ENCODE data around the gene DBNDD2.

Gene DBNDD2

GRCh38 chr20:45387274-45387673 lies 20.8 kb upstream of the DBNDD2 start:
- DNase-seq, result no peak

DNA sequence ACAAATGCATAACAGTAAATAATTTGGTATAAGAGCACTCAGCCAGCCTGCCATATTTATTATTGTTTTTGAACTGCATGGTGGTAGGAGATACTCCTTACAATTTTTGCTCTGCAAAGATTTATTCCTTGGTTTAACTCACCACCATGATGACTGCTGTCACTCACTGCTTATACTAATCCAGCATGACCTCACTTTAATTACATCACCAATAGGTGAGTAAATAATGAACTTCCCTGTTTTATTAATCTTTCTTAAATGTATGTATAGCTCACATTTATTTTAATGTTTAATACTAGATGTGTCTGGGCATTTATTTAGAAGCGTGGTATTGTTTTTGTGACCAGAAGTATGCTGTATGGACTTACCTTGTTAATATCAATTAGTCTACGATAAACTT lies 17.2 kb upstream of the DBNDD2 start:
- no peak for DNase-seq

DNA sequence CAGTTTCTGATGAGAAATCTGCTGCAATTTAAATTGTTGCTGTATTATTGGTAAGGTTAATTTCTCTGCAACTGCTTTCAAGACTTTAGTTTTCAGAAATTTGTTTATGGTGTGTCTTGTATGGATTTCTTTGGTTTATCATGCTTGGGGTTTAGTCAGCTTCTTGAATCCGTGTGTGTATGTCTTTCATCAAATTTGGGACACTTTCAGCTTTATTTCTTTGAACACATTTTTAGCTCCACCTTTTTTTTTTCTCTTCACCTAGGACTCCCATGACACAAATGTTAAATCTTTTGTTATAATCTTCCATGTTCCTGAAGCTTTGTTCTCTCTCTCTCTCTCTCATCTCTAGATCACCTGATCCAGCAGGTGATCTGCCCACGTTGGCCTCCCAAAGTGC lies 16.5 kb upstream of the DBNDD2 start:
- DNase-seq, result no peak

GRCh38 chr20:45392733-45393132 lies 15.4 kb upstream of the DBNDD2 start:
- DNase-seq, result no peak

- DNase-seq, result no peak
Measured at GRCh38 chr20:45394221-45395113, 13.6 kb upstream of the DBNDD2 start.

DNA sequence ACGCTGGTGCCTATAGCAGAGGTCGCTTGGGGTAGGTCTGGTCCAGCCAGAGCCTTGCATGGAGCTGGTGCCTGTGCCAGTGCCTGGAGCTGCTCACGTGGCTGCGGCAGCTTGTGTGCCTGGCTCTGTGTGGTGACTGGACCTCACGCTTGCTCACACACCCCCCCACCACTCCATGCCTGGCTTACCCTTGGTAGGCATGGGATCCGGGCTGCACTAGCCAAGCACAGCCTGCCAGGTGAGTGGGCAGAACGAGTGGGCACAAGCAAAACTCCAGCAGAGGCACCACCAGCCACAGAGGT lies 13.0 kb upstream of the DBNDD2 start:
- no peak for DNase-seq

DNA sequence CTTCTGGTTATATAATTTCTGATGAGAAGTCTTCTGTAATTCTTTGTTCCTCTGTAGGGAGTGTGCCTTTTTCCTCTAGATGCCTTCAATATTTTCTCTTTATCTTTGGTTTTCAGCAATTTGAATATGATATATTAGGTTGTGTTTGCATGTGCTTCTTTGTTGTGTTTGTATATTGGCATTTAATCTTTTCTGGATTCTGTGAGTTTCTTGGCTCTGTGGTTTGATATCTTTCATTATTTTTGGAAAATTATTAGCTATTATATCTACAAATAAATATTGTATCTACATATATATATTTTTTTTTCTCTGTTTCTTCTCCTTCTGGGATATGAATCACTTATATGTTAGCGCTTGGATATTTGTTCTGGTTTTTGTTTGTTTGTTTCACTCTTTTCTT lies 9.1 kb upstream of the DBNDD2 start:
- DNase-seq, result no peak

DNA sequence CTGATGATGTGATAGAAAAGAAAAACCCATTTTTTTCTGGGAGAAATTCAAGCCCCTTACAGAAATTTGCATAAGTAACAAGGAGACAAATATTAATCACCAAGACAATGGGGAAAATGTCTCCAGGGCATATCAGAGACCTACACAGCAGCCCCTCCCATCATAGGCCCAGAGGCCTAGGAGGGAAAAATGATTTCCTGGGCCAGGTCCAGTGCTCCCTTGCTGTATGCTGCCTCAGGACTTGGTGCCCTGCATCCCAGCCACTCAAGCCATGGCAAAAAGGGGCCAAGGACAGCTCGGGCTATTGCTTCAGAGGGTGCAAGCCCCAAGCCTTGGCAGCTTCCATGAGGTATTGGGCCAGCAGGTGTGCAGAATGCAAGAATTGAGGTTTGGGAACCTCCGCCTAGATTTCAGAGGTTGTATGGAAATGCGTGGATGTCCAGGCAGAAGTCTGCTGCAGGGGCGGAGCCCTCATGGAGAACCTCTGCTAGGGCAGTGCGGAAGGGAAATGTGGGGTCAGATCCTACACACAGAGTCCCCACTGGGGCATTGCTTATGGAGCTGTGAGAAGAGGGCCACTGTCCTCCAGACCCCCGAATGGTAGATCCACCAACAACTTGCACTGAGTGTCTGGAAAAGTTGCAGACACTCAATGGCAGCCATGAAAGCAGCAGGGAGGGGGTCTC lies 7.6 kb upstream of the DBNDD2 start:
- DNase-seq, result no peak

GRCh38 chr20:45402946-45403345 lies 5.1 kb upstream of the DBNDD2 start:
- DNase-seq, result no peak

DNA sequence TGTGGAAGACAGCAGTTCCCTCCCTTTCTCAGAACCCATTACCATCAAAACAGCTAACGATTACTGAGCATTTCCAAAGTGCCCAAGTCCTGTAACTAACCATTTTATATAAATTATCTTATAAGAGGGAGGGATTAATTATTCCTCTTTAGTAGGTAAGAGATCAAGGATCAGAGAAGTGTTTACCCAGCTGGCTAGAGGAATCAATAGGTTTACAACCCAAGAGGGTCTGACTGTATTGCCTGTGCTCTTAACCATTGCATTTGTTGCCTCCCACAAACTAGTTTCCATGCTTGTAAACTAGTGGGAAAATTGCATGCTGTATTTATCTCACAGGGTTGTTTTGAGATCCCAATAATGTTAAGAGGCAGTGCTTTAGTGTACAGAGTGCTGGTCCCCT lies 3.7 kb upstream of the DBNDD2 start:
- DNase-seq, result no peak

GRCh38 chr20:45405571-45406259 lies 2.4 kb upstream of the DBNDD2 start:
- DNase-seq, result no peak

DNA sequence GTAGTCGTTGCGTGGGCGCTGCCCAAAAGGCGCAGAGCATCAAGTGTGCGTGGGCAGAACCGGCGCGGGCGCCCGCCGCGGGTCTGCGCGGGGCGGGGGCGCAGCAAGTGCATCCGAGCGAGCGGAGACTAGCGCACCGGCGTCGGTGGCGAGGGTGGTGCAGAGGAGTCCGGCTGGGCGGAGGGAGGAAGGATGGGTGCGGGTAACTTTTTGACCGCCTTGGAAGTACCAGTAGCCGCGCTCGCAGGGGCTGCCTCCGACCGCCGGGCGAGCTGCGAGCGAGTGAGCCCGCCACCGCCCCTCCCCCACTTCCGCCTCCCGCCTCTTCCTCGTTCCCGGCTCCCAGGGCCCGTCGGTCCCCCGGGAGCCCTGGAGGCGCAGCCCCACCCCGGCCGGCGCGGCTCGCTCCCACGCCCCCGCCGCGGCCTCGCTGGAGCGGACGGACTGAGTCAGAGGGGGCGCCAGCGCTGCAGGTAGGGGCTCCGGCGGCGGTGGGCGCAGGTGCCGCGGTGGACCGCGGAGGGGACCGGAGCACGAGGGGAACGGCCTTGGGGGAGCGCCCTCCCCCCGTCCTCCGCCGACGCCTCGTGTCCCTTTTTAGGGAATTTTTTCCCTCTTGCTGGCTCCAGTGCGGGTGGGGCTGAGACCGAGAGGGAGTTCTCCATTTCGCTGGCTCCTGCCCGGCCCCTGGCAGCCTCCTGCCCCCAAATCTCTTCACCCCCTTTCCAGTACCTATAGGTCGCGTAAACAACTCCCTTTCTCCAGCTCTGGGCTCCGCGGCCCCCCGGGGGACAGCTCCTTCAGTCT lies 1.6 kb upstream of the DBNDD2 start:
- no peak for DNase-seq

GRCh38 chr20:45407067-45407745 lies 883 bp upstream of the DBNDD2 start:
- DNase-seq, result no peak

- DNase-seq, result no peak
Measured at GRCh38 chr20:45408646-45409213, 641 bp downstream of the DBNDD2 start.

- no peak for DNase-seq
Measured at GRCh38 chr20:45409521-45410272, 1.6 kb downstream of the DBNDD2 start.

- no peak for DNase-seq
Measured at GRCh38 chr20:45410887-45411286, 2.8 kb downstream of the DBNDD2 start.

- DNase-seq, result no peak
Measured at GRCh38 chr20:45412653-45413052, 4.6 kb downstream of the DBNDD2 start.

GRCh38 chr20:45413479-45413878 lies 5.4 kb downstream of the DBNDD2 start:
- DNase-seq, result no peak

DNA sequence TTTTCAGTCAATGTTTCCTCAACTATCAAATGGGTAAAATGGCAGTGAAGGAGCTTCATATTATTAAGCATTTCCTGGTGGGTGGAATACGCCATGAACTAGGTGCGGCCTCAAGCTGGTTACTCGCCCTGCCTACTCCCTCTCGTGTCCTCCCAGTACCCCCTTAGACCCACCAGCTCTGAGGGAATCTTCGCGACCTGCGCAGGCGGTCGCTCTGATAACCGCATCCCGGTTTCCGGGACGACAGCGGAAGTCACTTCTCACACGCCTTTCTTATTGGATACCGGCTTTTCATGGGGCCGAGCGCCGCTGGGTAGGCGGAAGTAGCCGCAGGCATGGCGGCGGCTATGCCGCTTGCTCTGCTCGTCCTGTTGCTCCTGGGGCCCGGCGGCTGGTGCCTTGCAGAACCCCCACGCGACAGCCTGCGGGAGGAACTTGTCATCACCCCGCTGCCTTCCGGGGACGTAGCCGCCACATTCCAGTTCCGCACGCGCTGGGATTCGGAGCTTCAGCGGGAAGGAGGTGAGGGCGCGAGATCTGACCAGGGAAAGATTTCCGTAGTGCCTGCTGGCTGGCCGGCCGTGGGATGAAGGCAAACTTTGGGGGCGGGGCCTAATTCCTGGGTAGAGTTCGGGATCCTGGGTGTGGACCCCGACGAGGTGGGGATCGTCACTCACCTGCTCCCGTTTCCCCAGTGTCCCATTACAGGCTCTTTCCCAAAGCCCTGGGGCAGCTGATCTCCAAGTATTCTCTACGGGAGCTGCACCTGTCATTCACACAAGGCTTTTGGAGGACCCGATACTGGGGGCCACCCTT lies 7.9 kb downstream of the DBNDD2 start, which contains the start of gene PIGT:
TSS of gene PIGT (plus strand) at position 320 of the 816 bp plus-strand sequence. CDS start at position 336, 16 bp downstream.
- DNase-seq, result peak; percentile 26

GRCh38 chr20:45416917-45417316 lies 8.8 kb downstream of the DBNDD2 start:
- no peak for DNase-seq

Data from NCI-H2081 treated with DMSO at 0.1 percent for 48 hours (cell line).